ENCODE data around the gene UGT2A3.
"Not testable (repeated sequence)": the region's sequence is repeated elsewhere in the genome, so short reads cannot be mapped to it uniquely, and the experiment has no call there.

The UGT2A3 gene

GRCh38 chr4:68951806-68952585 is 392 bp upstream of the UGT2A3 start:
- Mint-ChIP-seq H3K27ac (ENCODE audit: low read depth) (no peak overlapping the region), H3K4me1 (no peaks in the 10 kb centered on the region), H3K36me3 (ENCODE audit: insufficient read depth) (no peaks in the 10 kb centered on the region), H3K9me3 (peaks cover 12% of the 10 kb centered on the region), H3K27me3 (no peaks in the 10 kb centered on the region), H3K4me3 (no peak overlapping the region)
- ATAC-seq (replicated peaks; ENCODE audit: extremely low read depth, poor library complexity, severe bottlenecking) = no peak
- DNase-seq (ENCODE audit: low spot score in 2 of 2) = no peak

- Mint-ChIP-seq H3K4me1 (no peaks in the 10 kb centered on the region), H3K4me3 (no peak overlapping the region), H3K27me3 (no peaks in the 10 kb centered on the region), H3K27ac (ENCODE audit: low read depth) (no peak overlapping the region), H3K9me3 (peaks cover 4% of the 10 kb centered on the region), H3K36me3 (ENCODE audit: insufficient read depth) (no peaks in the 10 kb centered on the region)
- DNase-seq (ENCODE audit: low spot score in 2 of 2) = no peak
- ATAC-seq (replicated peaks; ENCODE audit: extremely low read depth, poor library complexity, severe bottlenecking) = no peak
Observed at GRCh38 chr4:68950033-68950432, 1.6 kb downstream of the UGT2A3 start.

- no peaks in the 10 kb centered on the region for H3K36me3 Mint-ChIP-seq (ENCODE audit: insufficient read depth)
- H3K4me3 Mint-ChIP-seq = no peak overlapping the region
- peaks cover 1% of the 10 kb centered on the region for H3K9me3 Mint-ChIP-seq
- no peak for ATAC-seq (replicated peaks; ENCODE audit: extremely low read depth, poor library complexity, severe bottlenecking)
- no peaks in the 10 kb centered on the region for H3K4me1 Mint-ChIP-seq
- DNase-seq (ENCODE audit: low spot score in 2 of 2) = no peak
- H3K27ac Mint-ChIP-seq (ENCODE audit: low read depth) = no peak overlapping the region
- H3K27me3 Mint-ChIP-seq = no peaks in the 10 kb centered on the region
Observed at GRCh38 chr4:68948985-68949384, 2.6 kb downstream of the UGT2A3 start.

- Mint-ChIP-seq H3K27me3 (no peaks in the 10 kb centered on the region), H3K9me3 (peaks cover 6% of the 10 kb centered on the region), H3K27ac (ENCODE audit: low read depth) (no peak overlapping the region), H3K36me3 (ENCODE audit: insufficient read depth) (no peaks in the 10 kb centered on the region), H3K4me3 (no peak overlapping the region), H3K4me1 (no peaks in the 10 kb centered on the region)
- DNase-seq (ENCODE audit: low spot score in 2 of 2) (no peak), ATAC-seq (replicated peaks; ENCODE audit: extremely low read depth, poor library complexity, severe bottlenecking) (no peak)
Observed at GRCh38 chr4:68948044-68948743, 3.4 kb downstream of the UGT2A3 start.

GRCh38 chr4:68929076-68929737 is 22.4 kb downstream of the UGT2A3 start:
- Mint-ChIP-seq H3K9me3 (peaks cover 22% of the 10 kb centered on the region), H3K27ac (ENCODE audit: low read depth) (no peak overlapping the region), H3K4me3 (no peak overlapping the region), H3K4me1 (no peaks in the 10 kb centered on the region), H3K36me3 (ENCODE audit: insufficient read depth) (peaks cover 2% of the 10 kb centered on the region), H3K27me3 (no peaks in the 10 kb centered on the region)
- DNase-seq (ENCODE audit: low spot score in 2 of 2) (no peak), ATAC-seq (replicated peaks; ENCODE audit: extremely low read depth, poor library complexity, severe bottlenecking) (no peak)

- ATAC-seq (replicated peaks; ENCODE audit: extremely low read depth, poor library complexity, severe bottlenecking) (no peak), DNase-seq (ENCODE audit: low spot score in 2 of 2) (no peak)
- no peak overlapping the region for H3K4me3 Mint-ChIP-seq
- H3K36me3 Mint-ChIP-seq (ENCODE audit: insufficient read depth) = no peaks in the 10 kb centered on the region
- no peak overlapping the region for H3K27ac Mint-ChIP-seq (ENCODE audit: low read depth)
- H3K9me3 Mint-ChIP-seq = peaks cover 16% of the 10 kb centered on the region
- no peaks in the 10 kb centered on the region for H3K4me1 Mint-ChIP-seq
- H3K27me3 Mint-ChIP-seq = no peaks in the 10 kb centered on the region
Observed at GRCh38 chr4:68927165-68927564, 24.4 kb downstream of the UGT2A3 start.

GRCh38 chr4:68922202-68922601 is 29.4 kb downstream of the UGT2A3 start:
- not testable (repeated sequence) for ATAC-seq (replicated peaks; ENCODE audit: extremely low read depth, poor library complexity, severe bottlenecking); H3K36me3 Mint-ChIP-seq (ENCODE audit: insufficient read depth)

GRCh38 chr4:68921051-68921450 is 30.6 kb downstream of the UGT2A3 start:
- Mint-ChIP-seq H3K27ac (ENCODE audit: low read depth) (no peak overlapping the region), H3K36me3 (ENCODE audit: insufficient read depth) (no peaks in the 10 kb centered on the region), H3K27me3 (no peaks in the 10 kb centered on the region), H3K4me1 (no peaks in the 10 kb centered on the region), H3K4me3 (no peak overlapping the region), H3K9me3 (peaks cover 10% of the 10 kb centered on the region)
- no peak for ATAC-seq (replicated peaks; ENCODE audit: extremely low read depth, poor library complexity, severe bottlenecking)
- no peak for DNase-seq (ENCODE audit: low spot score in 2 of 2)

More at GRCh38 chr4:68922202-68922601, 29.4 kb downstream of the UGT2A3 start:
- peaks cover 16% of the 10 kb centered on the region for H3K9me3 Mint-ChIP-seq
- H3K27ac Mint-ChIP-seq (ENCODE audit: low read depth); DNase-seq (ENCODE audit: low spot score in 2 of 2); H3K4me3 Mint-ChIP-seq; H3K4me1 Mint-ChIP-seq; H3K27me3 Mint-ChIP-seq: not testable (repeated sequence)

- no peak overlapping the region for H3K4me3 Mint-ChIP-seq
- peaks cover 12% of the 10 kb centered on the region for H3K9me3 Mint-ChIP-seq
- H3K27me3 Mint-ChIP-seq = no peaks in the 10 kb centered on the region
- H3K36me3 Mint-ChIP-seq (ENCODE audit: insufficient read depth) = no peaks in the 10 kb centered on the region
- H3K4me1 Mint-ChIP-seq = no peaks in the 10 kb centered on the region
- DNase-seq (ENCODE audit: low spot score in 2 of 2) (no peak), ATAC-seq (replicated peaks; ENCODE audit: extremely low read depth, poor library complexity, severe bottlenecking) (no peak)
- H3K27ac Mint-ChIP-seq (ENCODE audit: low read depth) = no peak overlapping the region
Observed at GRCh38 chr4:68917016-68917415, 34.6 kb downstream of the UGT2A3 start.

- peaks cover 7% of the 10 kb centered on the region for H3K9me3 Mint-ChIP-seq
- no peaks in the 10 kb centered on the region for H3K4me1 Mint-ChIP-seq
- no peaks in the 10 kb centered on the region for H3K27me3 Mint-ChIP-seq
- ATAC-seq (replicated peaks; ENCODE audit: extremely low read depth, poor library complexity, severe bottlenecking) (no peak), DNase-seq (ENCODE audit: low spot score in 2 of 2) (no peak)
- H3K36me3 Mint-ChIP-seq (ENCODE audit: insufficient read depth) = no peaks in the 10 kb centered on the region
- H3K27ac Mint-ChIP-seq (ENCODE audit: low read depth) = no peak overlapping the region
- H3K4me3 Mint-ChIP-seq = no peak overlapping the region
Observed at GRCh38 chr4:68912807-68913206, 38.8 kb downstream of the UGT2A3 start.

GRCh38 chr4:68909385-68909784 is 42.2 kb downstream of the UGT2A3 start:
- Mint-ChIP-seq H3K4me1 (no peaks in the 10 kb centered on the region), H3K27ac (ENCODE audit: low read depth) (no peak overlapping the region), H3K9me3 (peaks cover 18% of the 10 kb centered on the region), H3K27me3 (no peaks in the 10 kb centered on the region), H3K36me3 (ENCODE audit: insufficient read depth) (no peaks in the 10 kb centered on the region), H3K4me3 (no peak overlapping the region)
- DNase-seq (ENCODE audit: low spot score in 2 of 2) (no peak), ATAC-seq (replicated peaks; ENCODE audit: extremely low read depth, poor library complexity, severe bottlenecking) (no peak)

- no peaks in the 10 kb centered on the region for H3K4me1 Mint-ChIP-seq
- H3K27me3 Mint-ChIP-seq = no peaks in the 10 kb centered on the region
- no peaks in the 10 kb centered on the region for H3K36me3 Mint-ChIP-seq (ENCODE audit: insufficient read depth)
- ATAC-seq (replicated peaks; ENCODE audit: extremely low read depth, poor library complexity, severe bottlenecking) (no peak), DNase-seq (ENCODE audit: low spot score in 2 of 2) (no peak)
- no peak overlapping the region for H3K4me3 Mint-ChIP-seq
- H3K9me3 Mint-ChIP-seq = peaks cover 18% of the 10 kb centered on the region
- no peak overlapping the region for H3K27ac Mint-ChIP-seq (ENCODE audit: low read depth)
Observed at GRCh38 chr4:68907788-68908700, 43.6 kb downstream of the UGT2A3 start.
